ENCODE data around the gene HBQ1. TPM values are rescaled to one million over a fixed set of nuclear protein-coding genes. Genes with fewer than 3 reads are reported as not detected.

Gene HBQ1
- 4.3 to 9.0 TPM (median 7.2 TPM) in 5 replicates for total RNA-seq (2022; extraction: Qiagen RNA extraction; ENCODE audit: low read depth)

DNA sequence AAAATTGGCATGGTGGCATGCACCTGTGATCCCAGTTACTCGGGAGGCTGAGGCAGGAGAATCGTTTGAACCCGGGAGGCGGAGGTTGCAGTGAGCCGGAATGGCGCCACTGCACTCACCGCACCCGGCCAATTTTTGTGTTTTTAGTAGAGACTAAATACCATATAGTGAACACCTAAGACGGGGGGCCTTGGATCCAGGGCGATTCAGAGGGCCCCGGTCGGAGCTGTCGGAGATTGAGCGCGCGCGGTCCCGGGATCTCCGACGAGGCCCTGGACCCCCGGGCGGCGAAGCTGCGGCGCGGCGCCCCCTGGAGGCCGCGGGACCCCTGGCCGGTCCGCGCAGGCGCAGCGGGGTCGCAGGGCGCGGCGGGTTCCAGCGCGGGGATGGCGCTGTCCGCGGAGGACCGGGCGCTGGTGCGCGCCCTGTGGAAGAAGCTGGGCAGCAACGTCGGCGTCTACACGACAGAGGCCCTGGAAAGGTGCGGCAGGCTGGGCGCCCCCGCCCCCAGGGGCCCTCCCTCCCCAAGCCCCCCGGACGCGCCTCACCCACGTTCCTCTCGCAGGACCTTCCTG is at the start of gene HBQ1:
Gene HBQ1, plus strand, starts transcription at position 359 of the 575 bp plus-strand sequence. Its CDS starts 28 bp downstream, at position 387.

DNA sequence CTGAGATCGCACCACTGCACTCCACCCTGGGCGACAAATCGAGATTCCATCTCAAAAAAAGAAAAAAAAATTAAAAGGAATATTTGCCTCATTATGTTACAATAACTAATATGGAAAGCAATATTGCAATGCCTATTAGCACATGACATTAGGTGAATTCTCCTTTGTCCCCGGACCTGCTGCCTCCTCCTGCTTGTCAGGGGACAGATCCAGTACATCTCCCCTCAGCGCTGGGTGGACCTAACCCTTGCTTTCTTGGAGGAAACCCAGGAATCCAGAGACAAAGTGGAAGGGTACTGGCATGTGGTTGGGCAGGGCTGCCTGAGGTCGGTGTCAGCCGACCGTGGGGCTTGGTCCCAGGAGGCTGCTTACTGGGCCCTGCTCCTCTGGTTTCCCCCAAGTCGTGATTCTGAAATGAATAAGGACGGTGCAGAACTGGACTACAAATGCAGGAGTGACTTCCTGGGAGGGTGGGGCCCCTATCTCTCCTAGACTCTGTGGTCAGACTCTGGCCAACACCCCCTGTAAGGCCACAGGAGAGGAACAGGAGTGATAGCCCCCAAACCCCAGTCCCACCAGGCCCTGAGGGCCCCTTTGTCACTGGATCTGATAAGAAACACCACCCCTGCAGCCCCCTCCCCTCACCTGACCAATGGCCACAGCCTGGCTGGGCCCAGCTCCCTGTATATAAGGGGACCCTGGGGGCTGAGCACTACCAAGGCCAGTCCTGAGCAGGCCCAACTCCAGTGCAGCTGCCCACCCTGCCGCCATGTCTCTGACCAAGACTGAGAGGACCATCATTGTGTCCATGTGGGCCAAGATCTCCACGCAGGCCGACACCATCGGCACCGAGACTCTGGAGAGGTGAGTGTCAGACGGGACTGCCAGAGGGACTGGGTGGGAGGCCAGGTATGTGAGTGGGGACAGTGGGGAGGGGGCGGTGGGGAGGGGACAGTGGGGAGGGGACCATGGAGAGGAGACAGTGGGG is 27.8 kb upstream of the HBQ1 start, which contains the start of gene HBZ:
Gene HBZ, plus strand, starts transcription at position 504 of the 988 bp plus-strand sequence. Its CDS starts 266 bp downstream, at position 770.

DNA sequence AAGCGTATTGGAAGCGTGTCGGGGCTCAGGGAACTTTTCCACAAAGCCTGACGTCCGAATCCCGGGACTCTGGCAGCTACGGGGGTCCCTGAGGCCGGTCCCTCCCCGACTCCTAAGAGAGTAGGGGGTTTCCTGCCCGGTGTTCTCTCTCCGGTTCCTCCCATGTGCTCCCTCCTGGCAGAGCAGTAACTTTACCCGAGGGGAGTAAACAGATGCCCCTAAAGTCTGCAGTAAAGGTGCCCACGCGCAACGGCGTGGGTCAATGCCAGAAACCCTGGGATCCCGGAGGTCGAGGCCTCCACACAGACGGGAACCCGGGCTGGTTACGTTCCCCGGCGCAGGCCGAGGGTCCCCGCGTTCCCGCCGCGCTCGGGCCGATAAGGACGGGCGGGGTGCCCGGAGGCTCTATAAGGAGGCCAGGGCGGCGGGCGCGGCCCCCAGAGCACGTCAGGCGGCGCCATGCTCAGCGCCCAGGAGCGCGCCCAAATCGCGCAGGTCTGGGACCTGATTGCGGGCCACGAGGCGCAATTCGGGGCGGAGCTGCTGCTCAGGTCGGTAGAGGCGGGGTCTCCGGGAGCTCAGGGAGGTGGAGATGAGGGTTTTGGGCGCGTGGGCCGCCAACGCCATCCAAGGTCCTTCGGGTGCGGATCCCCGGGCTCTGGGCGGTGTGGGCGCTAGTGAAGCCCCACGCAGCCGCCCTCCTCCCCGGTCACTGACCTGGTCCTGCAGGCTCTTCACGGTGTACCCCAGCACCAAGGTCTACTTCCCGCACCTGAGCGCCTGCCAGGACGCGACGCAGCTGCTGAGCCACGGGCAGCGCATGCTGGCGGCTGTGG is 14.5 kb upstream of the HBQ1 start, which contains the start of gene HBM:
Gene HBM, plus strand, starts transcription at position 440 of the 836 bp plus-strand sequence. Its CDS starts 20 bp downstream, at position 460.

DNA sequence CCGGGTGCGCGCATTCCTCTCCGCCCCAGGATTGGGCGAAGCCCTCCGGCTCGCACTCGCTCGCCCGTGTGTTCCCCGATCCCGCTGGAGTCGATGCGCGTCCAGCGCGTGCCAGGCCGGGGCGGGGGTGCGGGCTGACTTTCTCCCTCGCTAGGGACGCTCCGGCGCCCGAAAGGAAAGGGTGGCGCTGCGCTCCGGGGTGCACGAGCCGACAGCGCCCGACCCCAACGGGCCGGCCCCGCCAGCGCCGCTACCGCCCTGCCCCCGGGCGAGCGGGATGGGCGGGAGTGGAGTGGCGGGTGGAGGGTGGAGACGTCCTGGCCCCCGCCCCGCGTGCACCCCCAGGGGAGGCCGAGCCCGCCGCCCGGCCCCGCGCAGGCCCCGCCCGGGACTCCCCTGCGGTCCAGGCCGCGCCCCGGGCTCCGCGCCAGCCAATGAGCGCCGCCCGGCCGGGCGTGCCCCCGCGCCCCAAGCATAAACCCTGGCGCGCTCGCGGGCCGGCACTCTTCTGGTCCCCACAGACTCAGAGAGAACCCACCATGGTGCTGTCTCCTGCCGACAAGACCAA is 7.8 kb upstream of the HBQ1 start, which contains the start of gene HBA2:
Gene HBA2, plus strand, starts transcription at position 503 of the 568 bp plus-strand sequence. Its CDS starts 37 bp downstream, at position 540.

DNA sequence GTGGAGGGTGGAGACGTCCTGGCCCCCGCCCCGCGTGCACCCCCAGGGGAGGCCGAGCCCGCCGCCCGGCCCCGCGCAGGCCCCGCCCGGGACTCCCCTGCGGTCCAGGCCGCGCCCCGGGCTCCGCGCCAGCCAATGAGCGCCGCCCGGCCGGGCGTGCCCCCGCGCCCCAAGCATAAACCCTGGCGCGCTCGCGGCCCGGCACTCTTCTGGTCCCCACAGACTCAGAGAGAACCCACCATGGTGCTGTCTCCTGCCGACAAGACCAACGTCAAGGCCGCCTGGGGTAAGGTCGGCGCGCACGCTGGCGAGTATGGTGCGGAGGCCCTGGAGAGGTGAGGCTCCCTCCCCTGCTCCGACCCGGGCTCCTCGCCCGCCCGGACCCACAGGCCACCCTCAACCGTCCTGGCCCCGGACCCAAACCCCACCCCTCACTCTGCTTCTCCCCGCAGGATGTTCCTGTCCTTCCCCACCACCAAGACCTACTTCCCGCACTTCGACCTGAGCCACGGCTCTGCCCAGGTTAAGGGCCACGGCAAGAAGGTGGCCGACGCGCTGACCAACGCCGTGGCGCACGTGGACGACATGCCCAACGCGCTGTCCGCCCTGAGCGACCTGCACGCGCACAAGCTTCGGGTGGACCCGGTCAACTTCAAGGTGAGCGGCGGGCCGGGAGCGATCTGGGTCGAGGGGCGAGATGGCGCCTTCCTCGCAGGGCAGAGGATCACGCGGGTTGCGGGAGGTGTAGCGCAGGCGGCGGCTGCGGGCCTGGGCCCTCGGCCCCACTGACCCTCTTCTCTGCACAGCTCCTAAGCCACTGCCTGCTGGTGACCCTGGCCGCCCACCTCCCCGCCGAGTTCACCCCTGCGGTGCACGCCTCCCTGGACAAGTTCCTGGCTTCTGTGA is 3.5 kb upstream of the HBQ1 start, which contains the start of gene HBA1:
Gene HBA1, plus strand, starts transcription at position 204 of the 906 bp plus-strand sequence. Its CDS starts 37 bp downstream, at position 241.

DNA sequence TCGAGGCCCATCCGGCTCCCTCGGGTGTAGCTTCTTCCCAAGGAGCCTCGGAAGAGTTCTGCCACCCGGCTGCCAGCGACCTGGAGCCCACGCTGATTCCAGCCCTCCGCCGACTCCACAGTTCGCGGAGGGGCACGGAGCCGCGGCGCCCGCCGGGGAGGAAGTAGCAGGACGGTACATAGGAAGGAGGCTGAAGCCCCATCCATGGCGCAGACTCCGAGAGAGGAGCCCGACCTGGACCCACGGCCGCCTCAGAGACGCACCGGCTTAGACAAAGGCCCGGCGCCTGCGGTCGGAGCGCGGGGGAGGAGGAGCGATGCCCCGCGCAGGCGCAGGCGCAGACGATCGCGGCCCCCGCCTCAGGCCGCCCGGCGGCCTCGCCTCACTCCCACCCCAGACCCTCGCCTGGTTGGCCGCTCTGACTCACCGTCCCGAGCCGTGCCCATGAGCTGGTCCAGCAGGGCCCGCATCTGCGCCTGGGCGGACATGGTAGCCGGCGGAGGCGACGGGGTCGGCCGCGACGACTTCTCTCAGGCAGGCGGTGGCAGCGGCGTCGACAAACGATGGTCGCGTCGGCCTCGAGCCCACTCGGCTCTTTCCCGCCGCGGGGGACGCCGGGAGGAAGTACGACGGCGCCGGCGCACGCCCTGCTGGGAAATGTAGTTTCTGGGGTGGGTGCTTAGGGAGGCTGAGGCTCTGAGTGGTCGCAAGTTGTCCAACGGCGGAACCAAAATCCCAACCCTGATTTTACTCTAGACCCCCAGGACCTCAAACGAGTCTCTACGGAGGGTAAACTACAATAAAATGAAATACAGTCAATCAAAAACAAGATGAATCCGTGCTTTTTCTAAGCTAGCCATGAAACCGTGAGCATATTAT is 48.8 kb downstream of the HBQ1 start, which contains the start of gene LUC7L:
Gene LUC7L, minus strand, starts transcription at position 598 of the 879 bp plus-strand sequence. Its CDS starts 110 bp downstream, at position 488.

Other genes with a start within 250 kb of the HBQ1 start
- gene POLR3K, start 126.9 kb upstream of the HBQ1 start, total RNA-seq (2022; extraction: Qiagen RNA extraction; ENCODE audit: low read depth) = 34.4 to 41.4 TPM (median 38.2 TPM) in 5 replicates
- gene SNRNP25, start 126.6 kb upstream of the HBQ1 start, total RNA-seq (2022; extraction: Qiagen RNA extraction; ENCODE audit: low read depth) = 61.3 to 80.5 TPM (median 71.6 TPM) in 5 replicates
- gene RHBDF1, start 107.8 kb upstream of the HBQ1 start, total RNA-seq (2022; extraction: Qiagen RNA extraction; ENCODE audit: low read depth) = 15.9 to 34.2 TPM (median 28.7 TPM) in 5 replicates
- gene MPG, start 102.2 kb upstream of the HBQ1 start, total RNA-seq (2022; extraction: Qiagen RNA extraction; ENCODE audit: low read depth) = 41.1 to 78.5 TPM (median 65.7 TPM) in 5 replicates
- 17.4 to 33.4 TPM (median 29.2 TPM) in 5 replicates for gene NPRL3, start 41.8 kb upstream of the HBQ1 start, total RNA-seq (2022; extraction: Qiagen RNA extraction; ENCODE audit: low read depth)
- gene HBZ, start 27.8 kb upstream of the HBQ1 start, total RNA-seq (2022; extraction: Qiagen RNA extraction; ENCODE audit: low read depth) = not detected in 5 replicates
- not detected in 5 replicates for gene HBM, start 14.5 kb upstream of the HBQ1 start, total RNA-seq (2022; extraction: Qiagen RNA extraction; ENCODE audit: low read depth)
- 0.79 TPM in 1 of 5 replicates, not detected in the others for gene HBA2, start 7.6 kb upstream of the HBQ1 start, total RNA-seq (2022; extraction: Qiagen RNA extraction; ENCODE audit: low read depth)
- gene HBA1, start 3.8 kb upstream of the HBQ1 start, total RNA-seq (2022; extraction: Qiagen RNA extraction; ENCODE audit: low read depth) = 0.93 to 2.3 TPM (median 1.6 TPM) in 5 replicates
- gene LUC7L, start 49.0 kb downstream of the HBQ1 start, total RNA-seq (2022; extraction: Qiagen RNA extraction; ENCODE audit: low read depth) = 39.5 to 57.0 TPM (median 47.1 TPM) in 5 replicates
- gene FAM234A, start 54.4 kb downstream of the HBQ1 start, total RNA-seq (2022; extraction: Qiagen RNA extraction; ENCODE audit: low read depth) = 35.5 to 52.7 TPM (median 48.7 TPM) in 5 replicates
- 2.2 to 7.1 TPM (median 4.4 TPM) in 5 replicates for gene RGS11, start 95.5 kb downstream of the HBQ1 start, total RNA-seq (2022; extraction: Qiagen RNA extraction; ENCODE audit: low read depth)
- gene ARHGDIG, start 100.1 kb downstream of the HBQ1 start, total RNA-seq (2022; extraction: Qiagen RNA extraction; ENCODE audit: low read depth) = 1.2 to 3.4 TPM (median 2.8 TPM) in 5 replicates
- 0.20 to 0.84 TPM (median 0.73 TPM) in 5 replicates for gene PDIA2, start 102.7 kb downstream of the HBQ1 start, total RNA-seq (2022; extraction: Qiagen RNA extraction; ENCODE audit: low read depth)
- 19.5 to 37.6 TPM (median 34.7 TPM) in 5 replicates for gene AXIN1, start 172.3 kb downstream of the HBQ1 start, total RNA-seq (2022; extraction: Qiagen RNA extraction; ENCODE audit: low read depth)
- gene MRPL28, start 190.1 kb downstream of the HBQ1 start, total RNA-seq (2022; extraction: Qiagen RNA extraction; ENCODE audit: low read depth) = 113 to 136 TPM (median 126 TPM) in 5 replicates
- 20.4 to 41.0 TPM (median 36.6 TPM) in 5 replicates for gene PGAP6, start 201.5 kb downstream of the HBQ1 start, total RNA-seq (2022; extraction: Qiagen RNA extraction; ENCODE audit: low read depth)
- gene NME4, start 216.7 kb downstream of the HBQ1 start, total RNA-seq (2022; extraction: Qiagen RNA extraction; ENCODE audit: low read depth) = 232 to 478 TPM (median 441 TPM) in 5 replicates
- 18.5 to 31.1 TPM (median 25.8 TPM) in 5 replicates for gene DECR2, start 221.4 kb downstream of the HBQ1 start, total RNA-seq (2022; extraction: Qiagen RNA extraction; ENCODE audit: low read depth)
- gene RAB11FIP3, start 245.2 kb downstream of the HBQ1 start, total RNA-seq (2022; extraction: Qiagen RNA extraction; ENCODE audit: low read depth) = 15.0 to 26.7 TPM (median 23.0 TPM) in 5 replicates